ENCODE data around the gene COL6A1.
"Not testable (repeated sequence)": the region's sequence is repeated elsewhere in the genome, so short reads cannot be mapped to it uniquely, and the experiment has no call there.

Gene COL6A1

DNA sequence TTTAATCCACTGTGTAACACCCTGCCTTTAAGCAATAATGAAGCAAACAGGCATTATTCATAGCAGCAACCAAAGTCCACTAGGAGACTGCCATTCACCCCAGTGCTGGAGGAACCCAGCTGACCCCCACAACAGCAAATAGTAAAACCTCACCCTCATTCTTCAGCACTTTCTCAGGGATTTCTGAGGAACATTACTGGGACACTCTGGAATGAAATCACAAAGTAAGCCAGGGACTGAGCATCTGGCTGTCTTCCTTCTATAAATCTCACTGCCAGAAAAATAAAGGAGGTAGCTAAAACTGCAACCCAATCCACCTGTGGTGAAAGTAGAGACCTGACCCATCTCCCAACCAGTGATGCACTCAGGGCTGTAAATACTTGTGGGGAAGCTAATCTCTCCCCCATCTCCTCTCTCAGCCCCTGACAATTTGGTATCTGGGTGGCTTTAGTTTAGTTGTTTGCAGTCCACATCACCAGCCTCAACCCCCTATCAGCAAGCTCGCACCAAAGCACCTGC is 47.1 kb downstream of the COL6A1 start:
- DNase-seq (ENCODE audit: low spot score), result no peak

DNA sequence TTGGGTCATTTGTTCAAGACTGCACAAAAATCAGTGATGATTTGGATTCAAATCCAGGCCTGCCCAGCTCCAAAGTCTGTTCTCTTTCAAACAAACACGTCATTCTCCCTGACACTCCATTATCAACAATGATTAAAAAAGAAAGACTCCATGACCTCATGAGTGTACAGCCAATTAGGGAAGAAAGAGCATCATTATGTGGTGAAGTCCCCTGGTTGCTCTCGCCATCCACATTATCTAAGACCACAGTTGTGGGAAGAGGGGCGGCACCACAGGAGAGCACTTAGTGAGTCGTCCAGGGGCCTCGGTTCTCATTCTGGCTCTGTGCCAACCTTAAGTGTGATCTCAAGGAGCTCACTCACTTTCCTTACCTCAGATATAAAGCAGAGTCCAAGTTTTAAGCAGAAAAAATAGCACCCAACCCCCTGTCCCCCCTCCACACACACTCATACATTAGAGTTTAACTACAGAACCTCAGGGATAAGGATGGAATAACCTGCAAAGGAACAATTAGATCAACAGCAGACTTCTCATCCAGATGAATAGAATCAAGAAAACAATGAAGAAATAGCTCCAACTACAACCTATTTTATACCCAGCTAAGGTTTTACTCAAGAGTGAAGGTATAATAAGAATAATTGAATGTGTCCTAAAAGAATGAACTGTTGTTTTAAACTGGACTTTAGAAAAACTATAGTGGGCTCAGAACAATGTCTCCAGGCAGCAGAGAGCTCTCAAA is 47.8 kb downstream of the COL6A1 start:
- no peak for DNase-seq (ENCODE audit: low spot score)

DNA sequence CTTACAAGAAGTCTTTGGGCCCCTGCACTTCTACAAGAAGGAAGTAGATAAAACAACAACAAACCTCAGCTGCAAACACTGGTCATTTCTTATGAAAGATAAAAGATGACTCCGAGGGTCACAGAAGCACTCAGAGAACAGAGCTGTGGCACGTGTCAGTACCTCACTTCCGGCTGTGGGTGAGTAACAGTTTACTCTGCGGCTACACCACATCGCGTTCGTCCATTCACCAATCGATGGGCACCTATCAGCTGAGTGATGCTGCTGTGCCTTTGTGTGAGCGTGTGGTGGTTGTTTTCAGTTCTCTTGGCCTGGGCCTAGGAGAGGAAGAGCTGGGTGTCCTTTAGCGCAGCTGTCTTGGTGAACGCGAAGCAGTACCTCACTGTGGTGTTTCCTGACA is 49.9 kb downstream of the COL6A1 start:
- DNase-seq (ENCODE audit: low spot score), result no peak

DNA sequence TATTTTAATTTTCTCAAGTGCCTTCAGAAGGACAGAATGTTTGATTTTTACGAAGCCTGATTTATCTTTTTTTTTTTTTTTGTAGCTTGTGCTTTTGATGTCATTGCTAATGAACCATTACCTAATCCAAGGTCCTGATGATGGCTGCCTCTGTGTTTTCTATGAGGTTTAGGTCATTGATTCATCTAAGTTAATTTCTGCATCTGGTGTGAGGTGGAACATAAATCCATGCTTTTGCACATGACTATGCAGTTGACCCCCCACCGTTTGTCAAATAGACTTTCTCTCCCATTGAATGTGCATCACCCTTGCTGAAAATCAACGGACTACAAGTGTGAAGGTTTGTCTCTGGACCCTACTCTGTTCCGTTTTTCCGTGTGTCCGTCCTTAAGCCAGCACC is 50.5 kb downstream of the COL6A1 start:
- no peak for DNase-seq (ENCODE audit: low spot score)

- DNase-seq (ENCODE audit: low spot score), result no peak
Measured at GRCh38 chr21:46033410-46034400, 52.1 kb downstream of the COL6A1 start.

DNA sequence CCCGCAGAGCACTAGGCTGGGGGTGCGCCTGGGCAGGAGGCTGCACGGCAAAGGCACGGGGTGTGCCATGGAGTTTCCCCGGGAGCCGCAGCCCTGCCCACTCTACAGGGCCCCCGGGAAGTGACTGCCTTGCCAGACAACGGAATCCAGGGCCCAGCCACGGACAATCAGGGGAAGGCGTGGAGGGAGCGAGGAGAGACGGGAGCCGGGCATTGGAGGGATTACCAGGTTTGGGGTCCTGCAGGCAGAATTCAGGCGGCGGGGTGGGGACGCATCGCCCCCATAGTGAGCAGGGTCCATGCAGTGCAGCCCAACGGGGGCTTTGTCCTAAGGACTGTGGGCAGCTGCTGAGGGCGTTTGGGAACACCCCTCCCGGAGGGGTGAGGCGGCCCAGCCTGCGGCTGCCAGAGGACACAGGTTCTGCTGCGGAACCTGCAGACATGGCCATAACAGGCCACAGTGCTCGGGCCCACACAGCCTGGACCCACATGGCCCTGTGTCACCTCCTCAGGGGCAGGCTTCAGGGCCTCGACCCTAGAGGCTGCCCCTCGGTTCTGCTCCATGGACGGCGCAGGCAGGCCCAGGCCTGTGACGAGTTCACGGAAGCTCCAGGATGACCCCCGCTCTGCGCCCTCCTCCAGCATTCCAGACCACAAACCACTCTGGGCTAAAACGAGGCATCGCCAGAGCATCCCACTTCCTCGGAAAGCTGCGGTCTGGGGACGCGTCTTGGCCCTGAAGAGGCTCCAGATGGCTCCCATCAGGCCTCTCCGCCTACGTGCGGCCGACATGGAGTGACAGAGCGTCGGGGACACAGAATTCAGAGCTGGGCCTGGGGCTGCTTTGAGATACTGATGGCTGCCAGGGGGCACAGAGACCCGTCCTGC is 54.5 kb downstream of the COL6A1 start:
- no peak for DNase-seq (ENCODE audit: low spot score)

DNA sequence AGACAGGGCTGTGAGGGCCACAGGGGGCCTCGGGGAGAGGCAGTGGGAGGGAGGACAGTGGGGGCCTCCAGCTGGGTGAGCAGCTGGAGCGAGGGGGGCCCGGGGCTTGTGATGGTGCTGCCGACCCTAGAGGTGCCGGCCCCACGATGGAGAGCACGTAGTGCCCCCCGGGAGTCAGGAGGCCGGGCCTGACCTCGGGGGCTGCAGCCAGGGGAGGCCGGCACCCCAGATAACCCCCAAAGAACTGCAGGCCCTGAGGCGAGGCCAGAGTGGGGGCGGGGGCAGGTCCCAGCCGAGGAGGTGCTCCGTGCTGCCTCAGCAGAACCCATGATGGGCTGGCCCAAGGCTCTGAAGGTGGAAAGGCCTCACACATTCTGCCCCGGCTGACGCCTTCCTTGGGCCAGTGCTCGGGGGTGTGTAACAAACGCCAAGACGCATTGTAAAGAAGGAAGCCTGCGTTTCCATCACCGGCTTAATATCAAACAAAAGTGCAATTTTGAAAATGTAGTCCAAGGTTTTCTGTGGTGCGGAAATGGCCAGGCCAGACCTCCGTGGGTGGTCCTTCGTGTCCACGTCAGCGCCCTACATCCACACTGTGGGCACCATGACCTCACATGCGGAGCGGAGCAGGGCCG is 55.2 kb downstream of the COL6A1 start:
- no peak for DNase-seq (ENCODE audit: low spot score)

DNA sequence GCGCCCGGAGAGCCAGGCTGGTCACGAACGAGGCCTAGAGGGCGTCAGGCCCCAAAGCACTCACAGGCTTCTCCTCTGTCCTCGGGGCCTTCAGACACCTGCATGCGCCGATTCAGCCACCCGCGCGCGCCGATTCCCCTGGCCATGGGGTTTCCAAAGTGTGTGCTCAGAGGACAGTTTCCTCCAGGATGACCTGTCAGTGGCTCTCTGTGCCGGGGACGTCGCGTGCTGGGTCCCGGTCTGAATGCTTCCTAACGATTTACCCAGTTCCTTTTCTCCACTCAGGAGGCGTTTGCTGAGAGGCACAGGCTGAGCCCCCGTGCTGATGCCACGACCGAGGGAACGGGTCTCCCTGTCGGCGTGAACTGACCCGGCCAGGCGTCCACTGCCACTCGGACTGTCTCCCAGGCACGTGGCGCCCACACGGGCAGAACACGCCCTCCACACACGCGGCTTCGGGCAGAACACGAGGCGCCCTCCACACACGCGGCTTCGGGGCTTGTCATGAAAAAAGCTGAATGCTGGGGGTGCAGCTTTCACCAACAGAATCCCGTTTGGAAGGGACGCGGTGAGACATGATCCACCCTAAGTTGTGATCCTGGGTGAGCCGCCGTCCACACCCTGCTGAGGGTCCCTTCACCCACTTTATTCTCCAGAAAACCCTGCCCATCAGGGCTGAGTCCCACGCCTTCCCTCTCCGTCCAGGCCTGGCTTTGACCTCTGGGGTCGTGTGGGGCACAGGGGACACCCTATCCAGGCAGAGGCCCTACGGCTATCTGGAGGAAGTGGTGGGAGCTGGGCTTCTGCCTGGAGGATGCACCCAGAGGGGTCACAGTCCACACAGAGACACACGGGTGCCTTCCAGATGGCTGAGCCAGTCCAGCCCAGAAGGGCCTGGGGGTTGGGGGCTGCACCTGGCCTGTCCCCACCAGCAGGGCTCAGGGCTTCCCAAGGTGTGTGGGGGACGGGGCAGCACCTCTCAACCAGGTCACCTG is 56.1 kb downstream of the COL6A1 start:
- no peak for DNase-seq (ENCODE audit: low spot score)

DNA sequence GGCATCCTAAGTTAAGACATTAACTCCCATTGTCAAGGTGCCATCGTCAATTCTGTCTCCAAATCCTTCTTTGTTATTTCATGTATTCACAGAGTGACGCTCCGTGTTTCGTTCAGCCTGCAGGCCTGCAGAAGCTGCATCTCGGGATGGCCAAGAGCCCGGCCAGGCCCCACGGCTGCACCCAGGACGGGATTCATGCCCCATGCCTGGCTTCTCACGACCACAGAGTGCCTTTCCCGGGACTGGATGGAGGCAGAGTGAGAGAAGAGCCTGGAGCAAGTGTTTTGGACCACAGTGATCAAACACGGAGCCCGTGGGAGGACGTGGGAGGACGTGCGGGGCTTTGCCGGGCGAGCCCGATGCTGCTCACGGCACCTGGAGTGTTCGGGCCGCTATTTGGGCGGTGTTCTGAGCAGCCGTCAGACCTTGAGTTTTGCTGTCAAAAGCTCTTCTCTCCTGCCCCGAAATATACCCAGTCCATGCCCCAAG is 56.8 kb downstream of the COL6A1 start:
- no peak for DNase-seq (ENCODE audit: low spot score)

DNA sequence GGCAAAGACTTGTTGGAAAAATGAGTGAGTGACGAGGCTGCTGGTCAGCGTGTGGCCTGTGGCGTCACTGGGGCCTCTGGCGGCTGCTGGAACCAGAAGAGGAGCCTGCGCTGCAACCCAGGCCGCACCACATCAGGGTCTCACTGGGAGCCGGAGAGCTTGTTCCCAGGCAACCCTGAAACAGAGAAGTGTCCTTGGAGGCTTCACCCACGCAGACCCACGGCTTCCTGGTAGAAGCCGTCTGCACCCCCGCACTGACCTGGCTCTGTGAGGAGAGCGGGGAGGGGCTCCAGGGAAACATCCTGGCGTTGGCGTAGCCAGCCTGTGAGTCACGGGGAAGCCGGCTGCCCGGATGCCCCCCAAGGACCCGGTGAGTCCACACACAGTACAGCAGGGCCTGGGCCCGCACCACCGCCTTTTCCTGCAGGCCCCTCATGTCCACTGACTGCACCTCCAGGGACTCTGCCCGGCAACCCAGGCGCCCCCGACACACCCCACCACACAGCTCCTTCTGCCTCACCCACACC is 57.4 kb downstream of the COL6A1 start:
- DNase-seq (ENCODE audit: low spot score), result no peak

DNA sequence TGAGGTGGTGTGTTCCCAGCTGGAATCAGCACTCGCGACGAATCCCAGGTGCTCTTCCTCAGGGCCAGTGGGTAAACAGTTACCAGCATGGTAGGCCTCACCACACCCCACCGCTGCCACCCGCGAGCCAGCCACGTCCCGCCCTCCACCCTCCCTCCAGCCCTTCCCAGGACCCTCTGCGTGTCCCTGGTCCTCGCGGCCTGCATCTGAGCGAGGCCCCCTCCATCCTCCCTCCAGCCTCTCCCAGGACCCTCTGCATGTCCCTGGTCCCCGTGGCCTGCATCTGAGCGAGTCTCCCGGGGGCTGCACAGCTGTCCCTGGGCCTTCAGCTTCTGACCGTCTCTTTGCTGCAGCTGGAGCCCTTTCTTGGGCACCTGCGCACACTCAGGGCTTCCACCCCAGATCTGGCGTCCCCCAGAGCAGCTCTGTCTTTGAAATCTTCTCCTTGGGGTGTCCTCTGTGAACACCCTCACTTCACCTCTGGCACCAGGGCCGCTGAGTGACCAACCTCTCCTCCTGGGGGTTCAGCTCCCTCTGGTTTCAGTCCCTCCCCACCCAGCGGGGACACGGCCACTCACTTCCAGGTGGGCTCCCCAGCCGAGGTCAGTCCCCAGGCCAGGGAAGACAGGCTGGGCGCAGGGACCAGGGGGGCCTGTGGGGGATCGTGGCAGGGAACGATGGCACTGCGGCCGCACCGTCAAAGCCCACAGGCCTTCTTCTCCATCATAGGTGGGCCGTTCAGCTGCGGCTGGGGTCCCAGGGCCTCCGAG is 58.5 kb downstream of the COL6A1 start:
- DNase-seq (ENCODE audit: low spot score), result no peak

GRCh38 chr21:46040707-46041106 is 59.1 kb downstream of the COL6A1 start:
- no peak for DNase-seq (ENCODE audit: low spot score)

DNA sequence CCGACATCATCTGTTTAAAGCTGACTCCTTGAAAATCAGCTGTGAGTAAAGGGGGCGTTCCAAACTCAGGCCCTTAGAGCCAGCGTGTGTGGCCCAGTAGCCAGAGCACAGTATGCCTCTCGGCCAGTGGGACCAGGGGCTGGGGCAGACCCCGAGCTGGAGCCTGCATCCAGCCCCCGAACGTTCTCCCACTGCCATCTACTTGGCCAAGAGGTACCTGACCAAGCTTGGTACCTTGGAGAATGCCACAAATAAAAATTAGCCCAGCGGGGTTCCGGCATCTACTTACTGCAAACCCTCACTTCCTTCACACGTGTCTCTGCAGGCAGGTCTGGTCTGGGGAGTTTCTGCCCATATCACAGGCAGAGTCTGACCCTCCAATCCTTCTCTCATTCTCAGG is 59.6 kb downstream of the COL6A1 start:
- DNase-seq (ENCODE audit: low spot score), result no peak

DNA sequence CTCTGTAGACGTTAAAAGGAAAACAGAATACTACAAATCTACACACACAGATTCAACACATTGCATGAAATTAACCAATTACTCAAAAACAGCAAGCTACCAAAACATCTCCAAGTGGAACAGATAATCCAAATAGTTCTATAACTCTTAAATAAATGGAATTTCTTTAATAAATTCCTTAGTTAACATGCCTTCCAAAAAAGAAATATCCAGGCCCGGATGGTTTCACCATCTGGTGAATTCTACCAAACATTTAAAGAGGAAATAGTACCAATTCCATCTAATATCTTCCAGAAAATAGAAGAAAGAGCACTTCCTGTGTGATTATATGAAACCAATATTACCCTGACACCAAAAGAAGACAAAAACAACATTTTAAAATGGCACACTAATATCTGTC is 63.6 kb downstream of the COL6A1 start:
- no peak for DNase-seq (ENCODE audit: low spot score)

- no peak for DNase-seq (ENCODE audit: low spot score)
Measured at GRCh38 chr21:46046471-46046870, 64.9 kb downstream of the COL6A1 start.

DNA sequence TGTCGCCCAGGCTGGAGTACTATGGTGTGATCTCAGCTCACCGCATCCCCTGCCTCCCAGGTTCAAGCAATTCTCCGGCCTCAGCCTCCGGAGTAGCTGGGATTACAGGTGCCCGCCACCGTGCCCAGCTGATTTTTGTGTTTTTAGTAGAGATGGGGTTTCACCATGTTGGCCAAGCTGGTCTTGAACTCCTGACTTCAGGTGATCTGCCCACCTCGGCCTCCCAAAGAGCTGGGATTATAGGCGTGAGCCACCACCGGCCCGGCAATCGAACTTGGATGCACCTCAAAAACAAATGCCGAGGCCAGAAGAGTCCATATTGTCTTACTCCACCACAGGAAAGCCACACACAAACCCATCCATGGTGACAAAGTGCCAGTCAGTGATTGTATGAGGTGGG is 65.3 kb downstream of the COL6A1 start:
- DNase-seq (ENCODE audit: low spot score), result not testable (repeated sequence)

DNA sequence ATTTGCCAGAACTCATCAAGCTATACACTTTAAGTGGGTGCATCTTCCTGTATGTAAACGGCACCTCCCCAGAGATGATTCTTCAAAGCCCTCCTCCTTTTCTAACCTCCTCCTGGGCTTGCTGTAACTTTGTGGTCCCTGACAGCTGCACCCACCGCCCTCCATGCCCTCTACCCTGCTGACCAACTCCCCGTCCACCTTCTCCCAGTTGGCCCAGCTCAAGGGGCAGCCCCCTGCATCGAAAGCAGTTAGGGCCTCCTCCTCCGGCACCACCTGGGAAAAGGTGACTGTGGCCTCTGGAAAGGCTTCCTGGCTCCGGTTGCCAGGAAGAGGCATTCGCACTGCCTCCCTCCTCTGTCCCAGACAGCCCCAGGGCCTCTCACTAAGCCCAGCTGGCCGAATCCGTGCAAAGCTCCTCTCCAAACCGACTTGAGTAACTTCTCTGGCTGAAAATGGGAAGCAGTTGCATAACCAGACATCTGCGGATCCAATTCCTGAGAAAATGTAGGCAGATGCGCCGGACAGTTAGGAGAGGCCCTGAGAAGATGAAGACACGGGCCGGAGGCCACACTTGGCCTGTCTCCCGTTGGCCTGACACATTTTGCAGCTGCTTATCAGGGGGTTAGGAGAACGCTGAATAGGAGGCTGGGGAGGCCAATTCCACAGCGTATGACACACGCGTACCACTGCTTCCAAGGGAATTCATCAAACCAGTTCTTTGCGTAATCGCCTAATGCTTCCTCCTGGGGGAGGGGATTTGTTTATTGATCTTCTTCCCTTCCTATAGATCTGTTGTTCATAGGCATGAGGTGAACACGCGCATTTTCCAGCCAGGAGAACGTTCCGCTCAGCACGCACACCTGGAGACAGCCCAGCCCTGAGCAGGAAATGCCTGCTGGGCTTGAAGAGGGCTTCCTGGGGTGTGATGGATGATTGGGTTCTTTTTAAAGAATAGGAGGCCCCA is 67.6 kb downstream of the COL6A1 start:
- DNase-seq (ENCODE audit: low spot score), result no peak
